Keratinocyte (primary cell): ENCODE measurements around the gene RABEP1. TPM values are rescaled to one million over a fixed set of nuclear protein-coding genes. Genes with fewer than 3 reads are reported as not detected.

Experiments used
- DNase-seq: peaks from one replicate; pipeline ENCODE4 v3.0.0-alpha.2; 2011; ENCODE audit warnings: low read depth, missing footprints, low spot score
- FAIRE-seq: peaks from 2 replicates; lab custom pipeline; 2011; peaks lifted over from hg19 to GRCh38; lab: Jason Lieb, UNC
- H2AFZ ChIP-seq: 2 replicates; pipeline ENCODE4 v1.6.0; 2012; ENCODE audit warnings: low read length, control low read depth, inconsistent platforms; ENCODE audit not compliant: control insufficient read depth
- H3K27ac ChIP-seq: 2 replicates; pipeline ENCODE4 v1.5.1; 2011; ENCODE audit warnings: low read length; ENCODE audit not compliant: control insufficient read depth, insufficient read depth
- H3K27me3 ChIP-seq: 3 replicates; pipeline ENCODE4 v1.6.0; 2011; ENCODE audit warnings: low read length; ENCODE audit not compliant: control insufficient read depth, insufficient read depth; ENCODE audit errors: extremely low read depth
- H3K36me3 ChIP-seq, 2 experiments: 2 replicates in 1 of 2; 3 replicates in 1 of 2; pipeline ENCODE4 v1.5.1; 2011; ENCODE audit warnings: low read length in 2 of 2, mild to moderate bottlenecking in 1 of 2; ENCODE audit not compliant: control insufficient read depth in 2 of 2, insufficient read depth in 2 of 2; ENCODE audit errors: extremely low read depth in 1 of 2
- H3K4me1 ChIP-seq: 3 replicates; pipeline ENCODE4 v1.5.1; 2011; ENCODE audit warnings: low read length; ENCODE audit not compliant: control insufficient read depth, insufficient read depth; ENCODE audit errors: extremely low read depth
- H3K4me2 ChIP-seq: 3 replicates; pipeline ENCODE4 v1.6.0; 2011; ENCODE audit warnings: low read depth, low read length; ENCODE audit not compliant: control insufficient read depth, insufficient read depth; ENCODE audit errors: extremely low read depth
- H3K4me3 ChIP-seq, 3 experiments: fragments of 200-600 bp in 1 of 3; sonication (generic) in 1 of 3; 2 replicates in 2 of 3; 3 replicates in 1 of 3; pipeline ENCODE4 v1.5.1; 2011 to 2016; ENCODE audit warnings: low read length in 3 of 3, mild to moderate bottlenecking in 3 of 3, control low read depth in 2 of 3, inconsistent platforms in 1 of 3, low read depth in 1 of 3, mixed read lengths in 1 of 3, mixed run types in 1 of 3, moderate library complexity in 1 of 3; ENCODE audit not compliant: control insufficient read depth in 2 of 3, insufficient read depth in 2 of 3; ENCODE audit errors: extremely low read depth in 1 of 3
- H3K79me2 ChIP-seq: 2 replicates; pipeline ENCODE4 v1.6.0; 2012; ENCODE audit warnings: low read length; ENCODE audit not compliant: control insufficient read depth, insufficient read depth
- H3K9ac ChIP-seq: 3 replicates; pipeline ENCODE4 v1.6.0; 2011; ENCODE audit warnings: low read length; ENCODE audit not compliant: control insufficient read depth, insufficient read depth; ENCODE audit errors: extremely low read depth
- H3K9me1 ChIP-seq: 3 replicates; pipeline ENCODE4 v1.6.0; 2011; ENCODE audit warnings: low read length; ENCODE audit not compliant: control insufficient read depth, insufficient read depth; ENCODE audit errors: extremely low read depth
- H3K9me3 ChIP-seq: 2 replicates; pipeline ENCODE4 v1.5.1; 2012; ENCODE audit warnings: low read depth, low read length; ENCODE audit not compliant: control insufficient read depth
- H4K20me1 ChIP-seq: 3 replicates; pipeline ENCODE4 v1.6.0; 2011; ENCODE audit warnings: low read length; ENCODE audit not compliant: control insufficient read depth, insufficient read depth; ENCODE audit errors: extremely low read depth
- CTCF ChIP-seq, 3 experiments: IDR thresholded peaks in 1 of 3; conservative IDR thresholded peaks in 1 of 3; optimal IDR thresholded peaks in 1 of 3; 2 replicates in 2 of 3; 3 replicates in 1 of 3; pipeline versions ENCODE3 to v1.5.1; 2011; ENCODE audit warnings: low read length in 3 of 3, mild to moderate bottlenecking in 3 of 3, moderate library complexity in 2 of 3, control low read depth in 1 of 3, inconsistent platforms in 1 of 3; ENCODE audit not compliant: insufficient read depth in 2 of 3; ENCODE audit errors: extremely low read depth in 1 of 3
- EZH2 ChIP-seq: IDR thresholded peaks from one replicate; pipeline ENCODE4 v1.6.1; 2012; ENCODE audit warnings: inconsistent platforms, mild to moderate bottlenecking, low read length, moderate library complexity
- dilution Hi-C: fragments of 300-500 bp; cut with MboI; formaldehyde crosslinking; loops from one replicate; pipeline ENCODE4 v1.7.0; 2020; ENCODE audit warnings: low sequenced_read_pairs; ENCODE audit not compliant: extremely low pct_ligation_motif_present
- polyA plus RNA-seq, 5 experiments: library from polyadenylated mRNA; depleted of rRNA in 3 of 5; stranded (reverse) in 3 of 5; stranded (forward) in 1 of 5; unstranded in 1 of 5; fragments of >200 nt; gene quantifications; 1 replicate in 1 of 5; 2 replicates in 3 of 5; 3 replicates in 1 of 5; pipeline versions ENCODE4 v1.2.1 to v1.2.3, GENCODE V29; 2011 to 2012; ENCODE audit warnings: missing spikeins in 2 of 5, low read depth in 1 of 5, low replicate concordance in 1 of 5

RABEP1 gene
- polyA plus RNA-seq, 1 donor (not counting 4 experiments of a cell fraction or from before 2014, with no cell fraction given): 27.1 TPM

- Histone ChIP-seq H3K9me1 (no peaks in the 10 kb centered on the region), H3K27ac (no peak overlapping the region), H3K4me2 (no peak overlapping the region), H3K4me1 (no peaks in the 10 kb centered on the region), H3K9ac (no peak overlapping the region), H4K20me1 (no peaks in the 10 kb centered on the region), H3K79me2 (peaks cover 81% of the 10 kb centered on the region), H3K4me3 (no peak overlapping the region), H3K27me3 (no peaks in the 10 kb centered on the region), H3K36me3 (peaks cover 1 to 7% of the 10 kb centered on the region in 2 experiments), H3K9me3 (no peaks in the 10 kb centered on the region), H2AFZ (no peak overlapping the region)
- FAIRE-seq: no peak
- TF ChIP-seq EZH2: no peak
- no peak for TF ChIP-seq CTCF (optimal IDR thresholded peaks at IDR 0.05 in 1 of 3, IDR thresholded peaks at IDR 0.05 in 1 of 3, conservative IDR thresholded peaks at IDR 0.05 in 1 of 3; ENCODE audit: extremely low read depth in 1 of 3, insufficient read depth in 2 of 3, low read length in 3 of 3)
- DNase-seq: no peak
- dilution Hi-C loops: no loop called here
Measured at GRCh38 chr17:5299383-5299782, 17.3 kb downstream of the RABEP1 start.

- Histone ChIP-seq H3K9ac (no peak overlapping the region), H3K9me1 (no peaks in the 10 kb centered on the region), H4K20me1 (peaks cover 4% of the 10 kb centered on the region), H3K79me2 (peaks cover 69% of the 10 kb centered on the region), H3K4me3 (no peak overlapping the region), H3K27ac (no peak overlapping the region), H2AFZ (no peak overlapping the region), H3K36me3 (peaks cover 1 to 11% of the 10 kb centered on the region in 2 experiments), H3K9me3 (no peaks in the 10 kb centered on the region), H3K4me2 (no peak overlapping the region), H3K27me3 (no peaks in the 10 kb centered on the region), H3K4me1 (peaks cover 10% of the 10 kb centered on the region)
- FAIRE-seq (no peak), DNase-seq (no peak)
- no peak for TF ChIP-seq CTCF (optimal IDR thresholded peaks at IDR 0.05 in 1 of 3, IDR thresholded peaks at IDR 0.05 in 1 of 3, conservative IDR thresholded peaks at IDR 0.05 in 1 of 3; ENCODE audit: extremely low read depth in 1 of 3, insufficient read depth in 2 of 3, low read length in 3 of 3)
- no peak for TF ChIP-seq EZH2
- dilution Hi-C loops: no loop called here
Measured at GRCh38 chr17:5304636-5305035, 22.6 kb downstream of the RABEP1 start.
